ENCODE results near the gene SIL1.
"Not testable (repeated sequence)": the region's sequence is repeated elsewhere in the genome, so short reads cannot be mapped to it uniquely, and the experiment has no call there.

The SIL1 gene

DNA sequence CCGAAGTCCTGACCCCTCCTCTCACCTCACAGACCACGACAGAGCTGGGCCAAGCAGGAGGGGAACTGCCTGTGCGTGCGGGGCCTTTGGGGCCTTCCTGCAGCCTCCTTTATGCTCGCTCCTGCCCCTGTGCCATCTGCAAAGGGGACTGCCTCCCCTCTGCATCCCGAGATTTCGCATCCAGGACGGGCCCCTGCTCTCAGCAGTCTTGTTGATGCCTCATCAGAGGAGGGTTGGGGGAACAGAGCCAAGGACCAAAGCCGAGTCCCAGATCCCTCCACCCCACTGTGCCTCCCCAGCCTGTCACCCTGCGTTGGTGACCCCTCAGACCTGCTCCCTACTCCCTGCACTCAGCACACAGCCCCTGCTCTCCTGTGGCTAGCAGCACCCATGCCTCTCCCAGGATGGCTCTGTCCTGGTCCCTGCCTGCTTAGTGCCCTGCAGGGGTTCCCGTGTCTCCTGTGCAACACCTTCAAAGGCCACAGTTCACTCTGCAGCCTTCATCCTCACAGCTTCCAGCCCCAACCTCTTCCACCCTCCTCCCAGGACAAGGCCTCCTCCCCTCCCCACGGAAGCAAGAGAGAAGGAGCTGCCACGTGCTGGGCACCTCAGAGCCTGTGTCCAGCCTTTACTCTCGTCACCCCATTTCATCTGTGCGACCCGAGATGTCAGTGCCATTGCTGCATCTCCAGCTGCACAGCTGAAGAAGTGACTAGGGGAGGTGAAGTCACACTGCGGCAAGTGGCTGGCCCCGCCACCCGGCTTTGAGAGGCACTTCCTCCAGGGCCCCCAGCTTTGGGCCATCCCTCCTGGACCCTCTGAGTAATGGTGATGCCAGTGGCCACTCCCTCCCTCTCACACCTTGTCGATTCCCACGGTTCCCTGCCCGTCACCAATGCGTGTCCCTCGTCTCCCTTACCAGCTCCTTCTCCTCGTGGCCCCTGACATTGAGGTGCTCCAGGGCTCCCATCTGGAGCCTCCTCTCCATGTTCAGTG is 260.5 kb downstream of the SIL1 start:
- peak in 1 of 10 donors; percentile 65 for DNase-seq
- intact Hi-C loops (cut with DNase I), result no loop called here

DNA sequence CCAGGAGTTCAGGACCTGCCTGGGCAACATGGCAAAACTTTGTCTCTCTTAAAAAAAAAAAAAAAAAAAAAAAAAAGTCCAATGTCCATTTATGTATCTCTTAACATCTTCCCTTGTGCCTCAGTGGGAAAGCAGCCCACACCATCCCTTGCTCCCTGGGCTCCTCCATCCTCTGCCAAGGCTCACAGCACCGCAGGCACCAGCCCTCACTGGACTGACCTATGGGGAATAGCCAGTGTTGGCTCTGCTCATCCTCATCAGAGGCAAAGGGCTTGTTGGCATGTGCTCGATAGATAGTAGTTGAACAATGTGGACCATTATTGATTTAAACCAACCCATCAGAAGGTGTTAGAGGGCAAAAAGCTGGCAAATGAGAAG is 261.2 kb downstream of the SIL1 start:
- intact Hi-C loops (cut with DNase I), result no loop called here

DNA sequence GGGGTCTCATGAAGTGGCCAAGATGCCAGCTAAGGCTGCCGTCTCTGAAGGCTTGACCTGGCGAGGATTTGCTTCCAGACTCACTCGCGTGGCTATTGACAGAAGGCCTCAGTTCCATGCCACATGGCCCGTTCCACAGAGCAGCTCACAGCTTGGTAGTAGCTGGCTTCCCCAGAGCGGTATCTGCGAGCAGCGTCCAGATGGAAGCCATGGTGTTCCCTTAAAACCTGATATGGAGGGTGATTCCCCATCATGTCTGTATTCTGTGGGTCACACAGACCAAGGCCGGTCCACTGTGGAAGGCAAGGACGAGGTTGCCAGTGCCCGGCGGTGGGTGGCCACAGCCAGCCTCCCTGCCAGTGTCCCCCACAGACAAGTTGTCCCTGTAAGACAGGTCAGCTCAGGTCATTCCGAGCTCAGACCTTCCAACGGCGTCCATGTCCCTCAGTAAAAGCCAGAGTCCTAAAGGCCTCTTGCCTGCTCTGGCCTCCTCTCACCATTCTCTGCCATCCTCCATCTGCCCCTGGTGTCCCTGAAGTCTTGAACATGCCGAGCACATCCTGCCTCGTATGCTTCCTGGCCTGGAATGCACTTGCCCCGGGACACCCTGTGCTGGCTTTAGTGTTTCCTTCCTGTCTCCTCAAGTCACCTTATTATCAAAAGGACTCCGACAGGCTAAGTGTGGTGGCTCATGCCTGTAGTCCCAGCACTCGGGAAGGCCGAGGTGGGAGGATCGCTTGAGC is 261.8 kb downstream of the SIL1 start:
- intact Hi-C loops (cut with DNase I), result no loop called here
- peak in 1 of 10 donors; percentile 79 for DNase-seq

More for the DNA sequence above, 261.2 kb downstream of the SIL1 start:
- peak in 1 of 10 donors; percentile 77 for DNase-seq

DNA sequence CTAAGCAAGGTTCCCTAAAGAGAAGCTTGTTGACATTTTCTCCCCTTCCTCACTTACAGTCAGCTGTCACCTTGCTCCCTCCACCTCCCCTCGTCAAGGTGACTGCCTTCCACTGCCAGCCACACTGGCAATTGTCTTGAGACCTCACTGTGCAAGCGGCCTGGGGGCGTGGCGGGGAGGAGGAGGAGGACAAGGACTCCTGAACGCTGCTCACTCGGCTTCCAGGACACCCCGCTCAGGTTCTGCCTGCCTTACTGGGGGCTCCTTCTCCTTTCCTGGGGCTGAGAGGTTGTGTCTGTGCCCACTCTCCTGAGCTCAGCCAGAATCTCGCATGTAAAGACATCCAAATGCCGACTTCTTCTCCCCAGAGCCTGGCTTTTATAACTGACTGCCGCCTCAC is 262.7 kb downstream of the SIL1 start:
- DNase-seq, result no peak
- intact Hi-C loops (cut with DNase I), result no loop called here

DNA sequence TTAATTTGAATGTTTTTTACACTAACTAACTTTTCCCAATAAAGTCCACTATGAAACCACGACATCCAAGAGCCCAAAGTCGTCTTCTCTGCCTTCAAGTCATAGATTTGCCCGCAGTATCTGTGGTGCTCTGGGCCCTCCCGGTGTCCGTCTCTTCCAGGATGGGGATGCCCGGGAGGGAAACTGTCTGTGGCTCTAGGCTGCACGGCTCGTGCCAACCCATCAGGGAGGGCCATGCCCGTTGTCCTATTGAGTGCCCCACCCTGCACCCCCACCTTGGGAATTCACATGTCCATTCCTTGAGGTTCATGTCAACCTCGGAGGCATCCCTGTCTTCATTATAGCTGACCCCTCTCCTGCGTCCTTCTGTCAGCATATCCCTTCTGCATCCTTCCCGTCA is 263.2 kb downstream of the SIL1 start:
- DNase-seq, result peak in 1 of 10 donors; percentile 50
- intact Hi-C loops (cut with DNase I), result no loop called here

DNA sequence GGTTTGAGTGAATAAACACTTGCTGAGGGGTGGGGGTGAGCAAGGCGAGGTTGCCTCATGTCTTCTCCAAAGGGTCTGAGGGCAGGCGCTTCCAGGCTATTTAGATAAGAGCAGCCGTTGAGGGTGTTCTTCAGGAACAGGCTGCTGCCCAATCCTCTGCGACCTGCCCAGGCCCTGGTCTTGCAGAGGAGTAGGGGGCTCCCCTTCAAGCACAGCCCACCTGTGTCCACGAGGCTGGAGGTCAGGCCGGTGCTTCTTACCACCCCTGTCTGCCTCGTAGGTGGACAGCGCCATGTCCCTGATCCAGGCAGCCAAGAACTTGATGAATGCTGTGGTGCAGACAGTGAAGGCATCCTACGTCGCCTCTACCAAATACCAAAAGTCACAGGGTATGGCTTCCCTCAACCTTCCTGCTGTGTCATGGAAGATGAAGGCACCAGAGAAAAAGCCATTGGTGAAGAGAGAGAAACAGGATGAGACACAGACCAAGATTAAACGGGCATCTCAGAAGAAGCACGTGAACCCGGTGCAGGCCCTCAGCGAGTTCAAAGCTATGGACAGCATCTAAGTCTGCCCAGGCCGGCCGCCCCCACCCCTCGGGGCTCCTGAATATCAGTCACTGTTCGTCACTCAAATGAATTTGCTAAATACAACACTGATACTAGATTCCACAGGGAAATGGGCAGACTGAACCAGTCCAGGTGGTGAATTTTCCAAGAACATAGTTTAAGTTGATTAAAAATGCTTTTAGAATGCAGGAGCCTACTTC is 264.5 kb downstream of the SIL1 start:
- intact Hi-C loops (cut with DNase I), result no loop called here
- peak in 1 of 10 donors; percentile 75 for DNase-seq

DNA sequence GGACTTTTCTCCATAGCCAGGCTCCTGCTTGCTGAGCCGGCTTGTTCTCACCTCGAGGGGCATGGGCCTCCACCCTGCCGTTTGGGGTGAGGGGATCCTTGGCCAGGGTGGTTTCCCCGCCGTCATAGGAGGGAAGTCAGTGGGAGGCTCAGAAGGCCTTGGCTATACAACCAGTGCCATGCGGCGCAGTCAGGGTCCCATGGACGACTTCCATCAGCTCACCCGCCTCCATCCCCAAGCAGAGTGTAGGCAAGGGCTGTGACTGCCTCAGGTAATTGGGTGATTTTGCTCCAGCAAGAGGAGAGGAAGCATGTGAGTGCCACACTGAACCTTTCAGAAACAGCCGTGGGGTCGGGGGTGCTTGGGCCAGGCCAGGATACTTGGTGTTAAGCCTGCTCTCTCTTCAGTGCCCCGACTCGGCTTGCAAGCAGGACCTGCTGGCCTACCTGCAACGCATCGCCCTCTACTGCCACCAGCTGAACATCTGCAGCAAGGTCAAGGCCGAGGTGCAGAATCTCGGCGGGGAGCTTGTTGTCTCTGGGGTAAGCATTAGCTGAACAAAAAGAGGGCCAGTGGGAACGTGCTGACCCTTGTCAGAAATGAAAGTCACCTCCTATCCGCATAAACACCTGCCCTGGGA is 265.9 kb downstream of the SIL1 start:
- peak in 1 of 10 donors; percentile 68 for DNase-seq
- intact Hi-C loops (cut with DNase I), result no loop called here

DNA sequence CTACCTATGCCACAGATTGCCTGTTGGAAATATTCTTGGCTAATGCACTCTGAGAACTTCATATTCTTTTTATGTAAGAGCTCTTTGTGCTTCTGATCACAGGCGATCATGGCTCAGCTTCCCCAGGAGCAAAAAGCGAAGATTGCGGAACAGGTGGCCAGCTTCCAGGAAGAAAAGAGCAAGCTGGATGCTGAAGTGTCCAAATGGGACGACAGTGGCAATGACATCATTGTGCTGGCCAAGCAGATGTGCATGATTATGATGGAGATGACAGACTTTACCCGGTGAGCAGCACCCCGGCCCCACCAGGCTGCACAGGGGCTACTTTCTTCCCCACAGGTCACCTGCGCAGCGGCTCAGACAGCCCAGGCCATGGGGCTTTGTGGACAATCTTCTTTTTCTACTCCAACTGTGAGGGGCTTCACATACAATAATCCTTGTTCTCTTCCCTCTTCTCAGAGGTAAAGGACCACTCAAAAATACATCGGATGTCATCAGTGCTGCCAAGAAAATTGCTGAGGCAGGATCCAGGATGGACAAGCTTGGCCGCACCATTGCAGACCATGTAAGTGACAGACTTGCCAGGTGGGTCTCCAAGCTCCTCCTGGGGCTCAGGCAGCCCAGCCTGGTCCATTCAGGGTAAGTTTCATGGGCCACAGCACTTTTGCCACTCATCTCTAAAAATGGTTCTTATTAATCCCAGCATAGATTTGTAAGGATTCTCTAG is 267.6 kb downstream of the SIL1 start:
- intact Hi-C loops (cut with DNase I), result no loop called here
- peak in 1 of 10 donors; percentile 72 for DNase-seq

DNA sequence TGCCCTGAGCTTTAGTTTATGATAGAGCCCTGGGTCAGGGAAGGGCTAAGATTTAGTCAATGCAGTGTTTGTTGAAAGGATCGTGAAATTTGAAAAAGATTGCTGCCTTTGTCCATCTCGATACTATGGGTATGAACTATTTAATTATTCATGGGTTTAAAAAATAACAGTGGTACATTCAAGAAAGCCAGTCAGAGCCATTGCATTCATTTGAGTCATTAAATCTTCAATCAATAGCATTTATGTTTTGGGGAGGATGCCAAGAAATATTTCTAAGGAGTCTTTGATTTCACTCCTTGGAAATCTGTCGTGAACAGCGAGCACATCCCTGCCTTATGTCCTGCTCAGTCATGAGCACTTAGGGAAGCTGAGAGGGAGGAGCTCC is 268.6 kb downstream of the SIL1 start:
- intact Hi-C loops (cut with DNase I), result loop anchor here (10.0 kb wide), 1 partner anchor 55 kb away; the partner anchor contains the start of gene LRRTM2
- no peak for DNase-seq

DNA sequence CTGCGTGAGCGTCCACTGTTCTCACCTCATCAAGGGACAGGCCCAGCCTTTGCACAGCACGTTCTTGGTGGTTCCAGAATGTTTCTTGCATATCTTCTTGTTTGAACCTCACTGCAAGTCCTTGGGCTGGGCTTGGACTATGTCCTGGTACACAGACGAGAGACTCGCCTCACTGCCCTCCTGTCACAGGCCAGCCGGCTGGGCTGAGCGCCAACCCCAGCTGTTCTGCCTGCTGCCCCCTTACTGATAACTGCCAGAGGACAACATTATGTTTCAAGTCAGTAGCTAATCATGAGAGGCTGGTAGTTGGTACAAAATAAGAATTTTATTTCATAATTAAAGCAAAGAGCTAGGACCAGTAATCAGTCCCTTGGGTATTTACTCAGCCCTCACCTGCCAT is 270.2 kb downstream of the SIL1 start:
- intact Hi-C loops (cut with DNase I), result loop anchor here (10.0 kb wide), 1 partner anchor 53 kb away; the partner anchor contains the start of gene LRRTM2
- peak; percentile 73 to 98 (median 86) for DNase-seq

DNA sequence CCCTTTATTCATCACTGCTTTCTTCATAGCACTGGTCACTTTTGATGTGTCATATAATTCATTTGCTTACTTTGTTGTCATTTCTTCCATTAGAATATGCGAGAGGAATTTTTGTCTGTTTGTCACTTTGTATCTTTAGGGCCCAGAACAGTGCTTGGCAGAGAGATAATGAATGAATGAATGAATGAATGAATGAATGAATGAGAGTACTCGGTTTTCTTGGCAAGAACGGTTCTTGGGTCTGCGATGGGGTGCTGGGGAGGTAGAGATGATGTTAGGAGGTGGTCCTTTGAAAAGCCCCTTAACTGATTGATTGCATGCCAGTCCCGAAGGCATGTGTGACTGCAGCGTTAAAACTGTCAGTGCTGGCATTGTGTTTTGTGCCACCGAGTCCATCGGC is 270.6 kb downstream of the SIL1 start:
- intact Hi-C loops (cut with DNase I), result loop anchor here (10.0 kb wide), 1 partner anchor 53 kb away; the partner anchor contains the start of gene LRRTM2
- DNase-seq, result no peak

DNA sequence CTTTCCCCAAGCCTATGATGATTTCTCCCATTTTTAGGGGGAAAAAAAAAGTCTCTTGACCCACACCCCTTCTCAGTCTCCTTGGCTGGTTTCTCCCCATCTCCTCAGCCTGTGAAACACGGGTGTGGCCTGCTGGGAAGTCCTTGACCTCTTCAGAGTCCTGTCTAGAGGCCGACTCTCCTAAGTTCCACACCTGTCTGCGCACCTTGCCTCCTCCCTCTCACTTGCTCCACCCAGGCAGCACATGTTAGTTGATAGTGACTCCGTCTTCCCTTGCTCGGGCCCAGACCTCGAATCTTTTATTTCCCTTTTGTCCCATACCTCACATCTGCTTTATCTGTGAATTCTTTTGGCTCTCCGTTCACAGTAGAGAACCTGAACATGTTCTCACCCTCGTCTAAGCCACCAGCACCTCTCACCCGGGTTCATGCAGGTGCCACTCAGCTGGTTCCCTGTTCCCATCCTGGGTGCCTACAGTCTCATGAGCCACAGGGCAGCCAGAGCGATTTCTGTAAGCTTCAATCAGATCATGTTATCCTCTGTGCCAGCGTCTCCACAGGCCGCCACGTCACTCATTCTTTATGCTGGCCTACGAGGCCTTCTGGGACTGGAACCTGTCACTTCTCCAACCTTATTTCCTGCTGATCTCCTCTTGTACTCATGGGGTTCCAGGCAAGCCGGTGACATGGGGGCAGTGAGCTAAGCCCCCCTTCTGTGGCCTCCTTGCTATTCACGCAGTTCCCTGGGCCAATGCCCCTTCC is 271.3 kb downstream of the SIL1 start:
- DNase-seq, result peak in 1 of 10 donors; percentile 68
- intact Hi-C loops (cut with DNase I), result loop anchor here (10.0 kb wide), 1 partner anchor 52 kb away; the partner anchor contains the start of gene LRRTM2

DNA sequence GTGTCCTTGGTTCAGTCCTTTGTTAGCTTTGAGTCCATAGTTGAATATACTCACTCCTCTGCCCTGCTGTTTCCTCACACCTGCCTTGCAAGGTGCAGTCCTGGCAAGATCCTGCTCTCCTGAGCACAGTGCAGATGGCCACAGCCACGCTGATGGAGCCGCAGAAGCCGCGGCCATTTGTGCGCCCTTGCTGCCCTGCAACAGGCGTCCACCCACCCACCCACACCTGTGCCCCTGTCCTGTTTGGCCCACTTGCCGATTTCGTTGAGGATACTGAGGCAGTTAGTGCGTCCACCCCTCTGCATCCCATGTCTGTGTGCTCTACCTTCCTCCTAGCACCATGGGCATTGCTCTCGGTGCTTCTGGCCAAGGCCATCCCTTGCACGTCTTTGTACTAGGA is 271.9 kb downstream of the SIL1 start:
- peak in 1 of 10 donors; percentile 64 for DNase-seq
- intact Hi-C loops (cut with DNase I), result loop anchor here (10.0 kb wide), 1 partner anchor 51 kb away; the partner anchor contains the start of gene LRRTM2

DNA sequence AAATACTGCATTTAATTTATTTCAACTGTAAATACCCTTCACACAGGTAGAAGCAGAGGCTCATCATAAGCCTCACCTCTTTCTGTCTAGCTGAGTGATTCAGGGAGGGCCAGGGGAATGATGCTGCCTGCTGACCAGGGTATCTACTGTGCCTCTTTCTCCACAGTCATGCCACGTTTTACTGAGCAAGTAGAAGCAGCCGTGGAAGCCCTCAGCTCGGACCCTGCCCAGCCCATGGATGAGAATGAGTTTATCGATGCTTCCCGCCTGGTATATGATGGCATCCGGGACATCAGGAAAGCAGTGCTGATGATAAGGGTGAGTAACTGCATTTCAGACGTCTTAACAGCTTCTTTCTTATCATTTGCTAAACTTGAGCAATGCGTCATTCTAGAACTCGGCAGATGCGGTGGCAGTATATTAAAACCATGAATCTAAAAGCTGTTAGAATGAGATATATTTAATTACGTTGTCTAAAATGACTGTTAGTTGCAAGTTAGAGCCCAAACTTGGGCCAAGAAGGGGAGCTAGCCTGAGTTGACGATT is 273.0 kb downstream of the SIL1 start:
- intact Hi-C loops (cut with DNase I), result loop anchor here (10.0 kb wide), 1 partner anchor 50 kb away; the partner anchor contains the start of gene LRRTM2
- peak in 1 of 10 donors; percentile 59 for DNase-seq

DNA sequence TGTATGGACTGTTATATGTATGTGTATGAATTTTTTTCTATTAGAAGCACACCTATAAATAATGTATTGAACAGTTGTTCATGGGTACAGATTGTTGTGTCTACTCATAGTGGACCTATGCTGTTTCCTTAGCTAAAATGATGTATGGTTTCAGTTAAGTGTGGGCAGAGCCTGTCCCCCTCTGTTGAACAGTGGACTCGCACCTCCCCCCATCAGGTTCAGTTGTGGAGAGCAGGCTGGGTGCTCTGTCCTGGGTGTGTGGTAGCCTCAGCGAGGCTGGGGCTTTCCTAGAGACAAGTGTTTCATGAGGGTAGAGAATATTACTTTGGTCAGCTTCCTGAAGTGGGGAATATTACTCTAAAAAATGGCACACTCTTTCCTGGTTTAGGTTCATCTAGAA is 275.7 kb downstream of the SIL1 start:
- intact Hi-C loops (cut with DNase I), result loop anchor here (10.0 kb wide), 1 partner anchor 48 kb away; the partner anchor contains the start of gene LRRTM2

DNA sequence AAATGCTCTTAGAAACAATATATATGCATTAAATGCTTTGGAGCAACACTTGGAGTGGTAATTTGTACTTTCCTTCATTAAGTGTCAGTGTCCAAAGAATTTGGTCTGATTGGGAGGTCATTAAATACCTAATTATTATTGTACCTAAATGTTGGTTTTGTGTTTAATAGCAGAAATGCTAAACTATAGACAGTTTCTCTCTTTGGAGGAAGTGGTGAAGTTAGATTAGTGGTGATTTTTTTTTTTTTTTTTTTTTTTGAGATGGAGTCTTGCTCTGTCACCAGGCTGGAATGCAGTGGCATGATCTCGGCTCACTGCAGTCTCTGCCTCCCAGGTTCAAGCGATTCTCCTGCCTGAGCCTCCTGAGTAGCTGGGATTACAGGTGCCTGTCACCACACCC is 276.8 kb downstream of the SIL1 start:
- DNase-seq, result not testable (repeated sequence)
- intact Hi-C loops (cut with DNase I), result loop anchor here (10.0 kb wide), 1 partner anchor 47 kb away; the partner anchor contains the start of gene LRRTM2

More for the DNA sequence above, 275.7 kb downstream of the SIL1 start:
- DNase-seq, result no peak

DNA sequence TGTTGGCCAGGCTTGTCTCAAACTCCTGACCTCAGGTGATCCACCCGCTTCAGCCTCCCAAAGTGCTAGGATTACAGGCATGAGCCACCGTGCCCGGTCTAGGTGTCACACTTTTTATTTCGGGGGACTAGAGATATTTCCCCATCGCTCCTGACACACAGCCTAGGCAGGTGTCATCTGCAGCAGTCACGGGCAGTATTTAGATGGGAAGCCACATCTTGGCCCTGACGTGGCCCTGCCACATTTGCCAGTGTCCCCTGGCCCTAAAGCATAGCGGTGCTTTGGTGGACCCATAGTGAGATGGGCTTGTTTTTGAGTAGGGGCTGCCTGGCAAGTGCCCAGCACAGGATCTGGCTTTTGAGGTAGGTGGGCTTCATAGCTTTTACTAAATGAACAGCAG is 278.0 kb downstream of the SIL1 start:
- intact Hi-C loops (cut with DNase I), result loop anchor here (10.0 kb wide), 1 partner anchor 45 kb away; the partner anchor contains the start of gene LRRTM2
- no peak for DNase-seq

DNA sequence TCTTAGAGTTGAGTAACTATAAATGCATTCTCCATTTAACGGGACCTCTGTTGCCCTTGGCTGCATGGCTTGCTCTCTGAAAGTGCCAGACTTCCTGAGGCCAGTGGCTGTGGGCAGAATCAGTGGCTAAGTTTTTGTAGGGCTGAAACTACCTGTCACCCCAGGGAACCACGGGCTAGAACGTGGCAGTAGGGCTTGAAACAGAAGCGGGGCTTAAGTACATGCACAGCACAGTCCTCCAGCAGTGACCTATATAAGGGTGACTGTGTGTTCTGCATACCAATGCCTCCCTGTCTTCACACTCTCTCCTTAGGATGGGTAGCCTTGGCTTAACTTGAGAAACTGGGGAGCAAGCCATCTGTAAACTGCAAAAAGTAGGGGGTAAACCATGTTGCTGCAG is 279.5 kb downstream of the SIL1 start:
- DNase-seq, result no peak
- intact Hi-C loops (cut with DNase I), result loop anchor here (10.0 kb wide), 1 partner anchor 274 kb away; no protein-coding TSS in a partner anchor
